ENCODE results near the gene GPC1. TPM values are rescaled to one million over a fixed set of nuclear protein-coding genes. Genes with fewer than 3 reads are reported as not detected.
"Not testable (repeated sequence)": the region's sequence is repeated elsewhere in the genome, so short reads cannot be mapped to it uniquely, and the experiment has no call there.

GPC1 gene, protein sequence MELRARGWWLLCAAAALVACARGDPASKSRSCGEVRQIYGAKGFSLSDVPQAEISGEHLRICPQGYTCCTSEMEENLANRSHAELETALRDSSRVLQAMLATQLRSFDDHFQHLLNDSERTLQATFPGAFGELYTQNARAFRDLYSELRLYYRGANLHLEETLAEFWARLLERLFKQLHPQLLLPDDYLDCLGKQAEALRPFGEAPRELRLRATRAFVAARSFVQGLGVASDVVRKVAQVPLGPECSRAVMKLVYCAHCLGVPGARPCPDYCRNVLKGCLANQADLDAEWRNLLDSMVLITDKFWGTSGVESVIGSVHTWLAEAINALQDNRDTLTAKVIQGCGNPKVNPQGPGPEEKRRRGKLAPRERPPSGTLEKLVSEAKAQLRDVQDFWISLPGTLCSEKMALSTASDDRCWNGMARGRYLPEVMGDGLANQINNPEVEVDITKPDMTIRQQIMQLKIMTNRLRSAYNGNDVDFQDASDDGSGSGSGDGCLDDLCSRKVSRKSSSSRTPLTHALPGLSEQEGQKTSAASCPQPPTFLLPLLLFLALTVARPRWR
- polyA plus RNA-seq (2013, experiment 1 of 2), result 28.4 TPM
- 28.4 TPM for polyA plus RNA-seq (2013, experiment 2 of 2)

DNA sequence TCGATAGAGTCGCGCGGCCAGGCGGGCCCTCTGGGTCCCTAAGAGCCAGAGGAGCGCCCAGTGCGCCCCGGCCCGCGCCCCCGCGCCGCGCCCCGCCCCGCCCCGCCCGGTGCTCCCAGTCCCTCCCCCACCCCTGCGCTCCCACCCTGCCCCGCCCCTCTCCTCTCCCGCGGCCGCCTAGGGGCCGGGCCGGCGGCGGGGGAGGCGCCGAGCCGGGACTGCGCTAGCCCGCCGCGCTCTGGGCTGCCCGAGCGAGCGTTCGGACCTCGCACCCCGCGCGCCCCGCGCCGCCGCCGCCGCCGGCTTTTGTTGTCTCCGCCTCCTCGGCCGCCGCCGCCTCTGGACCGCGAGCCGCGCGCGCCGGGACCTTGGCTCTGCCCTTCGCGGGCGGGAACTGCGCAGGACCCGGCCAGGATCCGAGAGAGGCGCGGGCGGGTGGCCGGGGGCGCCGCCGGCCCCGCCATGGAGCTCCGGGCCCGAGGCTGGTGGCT is at the start of gene GPC1:
GPC1 (plus strand) TSS at position 207 of the 491 bp plus-strand sequence; CDS start at position 463, 256 bp downstream.
- no peaks in the 10 kb centered on the region for H3K9me3 ChIP-seq (ENCODE audit: insufficient read depth, low read depth, low read length)
- WGBS, result under 1% methylated on average over 63 of the region's 77 CpGs
- peak within 1 kb of the TSS; percentile 78 for H3K9ac ChIP-seq (ENCODE audit: low read depth, low read length)
- peak within 1 kb of the TSS; percentile 84 for H3K4me3 ChIP-seq (ENCODE audit: low read length)
- H3K27me3 ChIP-seq (ENCODE audit: insufficient read depth, low read length), result peaks cover 26% of the 10 kb centered on the region
- H3K36me3 ChIP-seq (ENCODE audit: insufficient read depth, low read length), result no peaks in the 10 kb centered on the region
- H3K4me1 ChIP-seq (ENCODE audit: insufficient read depth, low read length), result no peaks in the 10 kb centered on the region
- peak within 1 kb of the TSS; percentile 64 for H3K27ac ChIP-seq (ENCODE audit: low read depth, low read length)

GRCh38 chr2:240386326-240386725 is 49.1 kb upstream of the GPC1 start:
- 92% methylated on average over 12 of the region's 12 CpGs for WGBS
- H3K9me3 ChIP-seq (ENCODE audit: insufficient read depth, low read depth, low read length), result no peaks in the 10 kb centered on the region
- no peak overlapping the region for H3K9ac ChIP-seq (ENCODE audit: low read depth, low read length)
- no peaks in the 10 kb centered on the region for H3K4me1 ChIP-seq (ENCODE audit: insufficient read depth, low read length)
- H3K36me3 ChIP-seq (ENCODE audit: insufficient read depth, low read length), result no peaks in the 10 kb centered on the region
- no peak overlapping the region for H3K4me3 ChIP-seq (ENCODE audit: low read length)
- no peak overlapping the region for H3K27ac ChIP-seq (ENCODE audit: low read depth, low read length)
- no peaks in the 10 kb centered on the region for H3K27me3 ChIP-seq (ENCODE audit: insufficient read depth, low read length)

DNA sequence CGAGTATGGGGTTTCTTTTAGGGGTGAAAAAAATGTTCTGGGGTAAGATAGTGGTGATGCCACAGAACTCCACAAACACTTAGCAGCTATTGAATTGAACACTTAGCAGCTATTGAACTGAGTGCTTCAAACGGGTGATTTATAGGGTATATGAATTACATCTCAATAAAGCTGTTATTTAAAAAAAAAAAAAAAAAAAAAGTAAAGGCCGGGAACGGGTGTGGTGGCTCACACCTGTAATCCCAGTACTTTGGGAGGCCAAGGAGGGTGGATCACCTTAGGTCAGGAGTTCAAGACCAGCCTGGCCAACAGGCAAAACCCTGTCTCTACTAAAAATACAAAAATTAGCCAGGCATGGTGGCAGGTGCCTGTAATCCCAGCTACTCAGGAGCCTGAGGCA is 48.7 kb upstream of the GPC1 start:
- not testable (repeated sequence) for H3K9ac ChIP-seq (ENCODE audit: low read depth, low read length); H3K4me3 ChIP-seq (ENCODE audit: low read length); H3K4me1 ChIP-seq (ENCODE audit: insufficient read depth, low read length); H3K9me3 ChIP-seq (ENCODE audit: insufficient read depth, low read depth, low read length); H3K27me3 ChIP-seq (ENCODE audit: insufficient read depth, low read length); H3K36me3 ChIP-seq (ENCODE audit: insufficient read depth, low read length); H3K27ac ChIP-seq (ENCODE audit: low read depth, low read length)
- 96% methylated on average over 3 of the region's 4 CpGs for WGBS

- Histone ChIP-seq H3K27ac (ENCODE audit: low read depth, low read length) (no peak overlapping the region), H3K4me3 (ENCODE audit: low read length) (no peak overlapping the region)
These were observed 48.2 kb upstream of the GPC1 start for GRCh38 chr2:240387325-240387668.

GRCh38 chr2:240387669-240388358 is 47.6 kb upstream of the GPC1 start:
- H3K9ac ChIP-seq (ENCODE audit: low read depth, low read length), result no peak overlapping the region
- no peak overlapping the region for H3K4me3 ChIP-seq (ENCODE audit: low read length)
- no peaks in the 10 kb centered on the region for H3K4me1 ChIP-seq (ENCODE audit: insufficient read depth, low read length)
- no peaks in the 10 kb centered on the region for H3K36me3 ChIP-seq (ENCODE audit: insufficient read depth, low read length)
- H3K27ac ChIP-seq (ENCODE audit: low read depth, low read length), result no peak overlapping the region
- H3K27me3 ChIP-seq (ENCODE audit: insufficient read depth, low read length), result no peaks in the 10 kb centered on the region
- 90% methylated on average over 16 of the region's 16 CpGs for WGBS
- no peaks in the 10 kb centered on the region for H3K9me3 ChIP-seq (ENCODE audit: insufficient read depth, low read depth, low read length)

More at GRCh38 chr2:240387325-240387668, 48.2 kb upstream of the GPC1 start:
- Histone ChIP-seq H3K4me1 (ENCODE audit: insufficient read depth, low read length) (no peaks in the 10 kb centered on the region), H3K27me3 (ENCODE audit: insufficient read depth, low read length) (no peaks in the 10 kb centered on the region), H3K36me3 (ENCODE audit: insufficient read depth, low read length) (no peaks in the 10 kb centered on the region), H3K9me3 (ENCODE audit: insufficient read depth, low read depth, low read length) (no peaks in the 10 kb centered on the region), H3K9ac (ENCODE audit: low read depth, low read length) (no peak overlapping the region)
- 91% methylated on average over 9 of the region's 9 CpGs for WGBS

GRCh38 chr2:240388471-240389301 is 46.8 kb upstream of the GPC1 start:
- Histone ChIP-seq H3K27me3 (ENCODE audit: insufficient read depth, low read length) (no peaks in the 10 kb centered on the region), H3K4me3 (ENCODE audit: low read length) (no peak overlapping the region), H3K4me1 (ENCODE audit: insufficient read depth, low read length) (no peaks in the 10 kb centered on the region), H3K27ac (ENCODE audit: low read depth, low read length) (no peak overlapping the region), H3K9me3 (ENCODE audit: insufficient read depth, low read depth, low read length) (no peaks in the 10 kb centered on the region), H3K36me3 (ENCODE audit: insufficient read depth, low read length) (no peaks in the 10 kb centered on the region), H3K9ac (ENCODE audit: low read depth, low read length) (no peak overlapping the region)
- WGBS, result 92% methylated on average over 21 of the region's 21 CpGs

GRCh38 chr2:240389302-240389805 is 46.1 kb upstream of the GPC1 start:
- Histone ChIP-seq H3K9me3 (ENCODE audit: insufficient read depth, low read depth, low read length) (no peaks in the 10 kb centered on the region), H3K9ac (ENCODE audit: low read depth, low read length) (no peak overlapping the region), H3K4me3 (ENCODE audit: low read length) (no peak overlapping the region), H3K27me3 (ENCODE audit: insufficient read depth, low read length) (no peaks in the 10 kb centered on the region), H3K4me1 (ENCODE audit: insufficient read depth, low read length) (no peaks in the 10 kb centered on the region), H3K27ac (ENCODE audit: low read depth, low read length) (no peak overlapping the region), H3K36me3 (ENCODE audit: insufficient read depth, low read length) (no peaks in the 10 kb centered on the region)
- 92% methylated on average over 5 of the region's 6 CpGs for WGBS

DNA sequence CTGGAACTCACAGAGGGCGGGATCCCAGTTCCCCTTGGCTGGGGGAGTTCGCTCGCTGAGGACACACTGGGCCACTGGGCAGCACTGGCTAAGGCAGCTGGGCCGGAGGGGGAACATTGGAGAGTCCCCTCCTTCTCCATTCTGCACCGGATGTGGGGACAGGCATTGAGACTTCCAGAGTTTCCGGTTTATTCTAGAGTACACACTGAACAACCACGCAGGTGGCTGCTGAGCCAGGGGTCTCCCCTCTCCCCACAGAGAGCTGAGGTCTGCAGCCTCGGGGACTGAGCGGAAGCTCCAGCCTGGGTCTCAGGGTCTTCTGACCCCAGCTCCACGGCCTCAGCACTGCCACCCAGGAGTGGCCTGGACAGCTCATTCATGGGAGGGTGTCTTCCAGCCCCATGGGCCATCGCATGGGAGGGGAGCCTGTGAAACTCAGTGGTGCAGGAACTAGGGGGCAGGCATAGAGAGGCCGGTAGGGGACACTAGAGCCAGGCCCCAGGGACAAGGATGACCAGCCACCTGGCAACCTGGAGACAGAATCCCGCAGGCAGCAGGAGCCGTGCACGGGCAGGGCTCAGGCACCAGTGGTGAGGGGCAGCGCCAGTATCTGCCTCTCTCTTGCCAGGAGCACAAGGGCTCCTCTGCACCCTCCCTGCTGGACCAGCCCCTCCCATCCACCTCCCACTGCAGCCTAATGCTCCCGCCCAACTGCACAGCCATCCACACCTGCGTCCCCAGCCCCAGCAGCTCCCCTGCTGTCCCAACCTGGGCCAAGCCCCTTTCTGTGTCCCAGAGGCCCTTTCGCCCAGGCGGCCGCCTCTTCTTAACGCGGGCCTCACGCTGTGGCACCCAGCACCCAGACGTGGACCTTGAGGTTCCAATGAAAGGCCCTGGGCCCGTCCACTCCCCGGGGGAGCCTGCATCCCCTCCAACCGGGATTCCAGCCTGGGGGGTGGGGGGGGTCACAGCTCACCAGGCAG is 45.1 kb upstream of the GPC1 start:
- Histone ChIP-seq H3K4me3 (ENCODE audit: low read length) (no peak overlapping the region), H3K27me3 (ENCODE audit: insufficient read depth, low read length) (no peaks in the 10 kb centered on the region), H3K4me1 (ENCODE audit: insufficient read depth, low read length) (no peaks in the 10 kb centered on the region), H3K9me3 (ENCODE audit: insufficient read depth, low read depth, low read length) (no peaks in the 10 kb centered on the region), H3K27ac (ENCODE audit: low read depth, low read length) (no peak overlapping the region), H3K36me3 (ENCODE audit: insufficient read depth, low read length) (no peaks in the 10 kb centered on the region), H3K9ac (ENCODE audit: low read depth, low read length) (no peak overlapping the region)
- WGBS, result 93% methylated on average over 28 of the region's 28 CpGs

DNA sequence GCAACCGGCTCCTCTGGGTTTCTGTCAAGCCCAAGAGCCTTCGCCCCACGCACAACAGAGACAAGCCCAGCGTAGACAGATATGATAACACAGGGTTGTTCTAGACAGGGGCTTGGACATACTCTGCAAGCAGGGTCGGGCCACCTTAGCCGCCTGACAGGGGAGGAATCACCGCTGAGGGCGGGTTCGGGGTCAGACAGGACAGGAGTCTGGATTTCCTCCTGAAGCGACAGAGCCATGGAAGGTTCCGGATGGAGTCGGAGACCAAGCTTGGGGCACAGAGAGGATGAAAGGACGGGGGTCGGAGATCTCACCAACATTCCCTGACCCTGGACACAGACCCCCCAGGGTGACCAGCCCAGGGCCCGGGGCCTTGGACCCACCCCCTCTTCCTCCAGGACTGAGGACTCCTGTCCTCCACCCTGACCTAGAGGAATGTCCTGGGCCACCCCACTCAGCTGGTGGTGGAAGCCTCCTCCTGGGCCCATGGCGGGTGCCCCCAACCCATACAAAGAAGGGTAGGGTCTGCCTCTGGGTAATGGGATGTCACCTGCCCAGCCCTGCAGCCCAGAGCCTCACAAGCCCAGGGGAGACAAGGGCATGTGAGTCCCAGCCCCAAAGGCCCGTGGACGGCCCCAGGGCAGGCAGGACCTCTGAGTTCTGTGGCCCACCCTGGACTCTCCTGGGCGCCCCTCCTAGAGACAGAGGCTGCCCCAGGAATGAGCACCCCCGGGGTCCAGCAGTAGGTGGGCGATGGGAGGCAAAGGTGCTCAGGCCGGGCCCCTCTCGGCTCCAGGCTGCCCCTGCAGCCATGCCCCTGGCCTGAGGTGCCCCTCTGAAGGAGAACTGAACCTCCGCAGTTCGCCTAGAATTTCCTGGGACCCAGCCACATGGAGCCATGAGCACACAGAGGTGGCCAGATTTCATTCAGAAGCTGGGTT is 44.1 kb upstream of the GPC1 start:
- Histone ChIP-seq H3K4me3 (ENCODE audit: low read length) (no peak overlapping the region), H3K9ac (ENCODE audit: low read depth, low read length) (no peak overlapping the region), H3K4me1 (ENCODE audit: insufficient read depth, low read length) (no peaks in the 10 kb centered on the region), H3K9me3 (ENCODE audit: insufficient read depth, low read depth, low read length) (no peaks in the 10 kb centered on the region), H3K27me3 (ENCODE audit: insufficient read depth, low read length) (no peaks in the 10 kb centered on the region), H3K27ac (ENCODE audit: low read depth, low read length) (no peak overlapping the region), H3K36me3 (ENCODE audit: insufficient read depth, low read length) (no peaks in the 10 kb centered on the region)
- 92% methylated on average over 25 of the region's 25 CpGs for WGBS
